GM21786 (cell line): ENCODE measurements around the gene GOLM1.
"Not testable (repeated sequence)": the region's sequence is repeated elsewhere in the genome, so short reads cannot be mapped to it uniquely, and the experiment has no call there.

Experiments used
- ATAC-seq: cut with Tn5 transposase; IDR thresholded peaks from one replicate; pipeline ENCODE4 v1.9.1; 2021; ENCODE audit not compliant: unreplicated experiment

GOLM1 gene

DNA sequence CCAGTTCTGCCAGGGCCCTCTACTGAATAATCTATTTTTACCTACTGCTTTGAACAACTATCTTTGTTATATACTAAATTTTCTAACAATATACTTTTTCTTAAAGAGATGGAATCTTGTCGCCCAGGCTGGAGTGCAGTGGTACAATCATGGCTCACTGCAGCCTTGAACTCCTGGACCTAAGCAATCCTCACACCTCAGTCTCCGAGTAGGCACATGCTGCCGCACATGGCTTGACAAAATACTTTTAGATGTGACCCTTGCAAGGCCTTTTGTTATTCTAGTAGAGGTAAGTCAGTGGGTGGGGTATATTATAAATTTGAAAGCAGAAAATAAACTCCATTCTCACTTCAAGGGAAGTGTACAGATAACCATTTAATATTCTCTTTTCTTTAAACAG is 7.9 kb downstream of the GOLM1 start:
- ATAC-seq: no peak

DNA sequence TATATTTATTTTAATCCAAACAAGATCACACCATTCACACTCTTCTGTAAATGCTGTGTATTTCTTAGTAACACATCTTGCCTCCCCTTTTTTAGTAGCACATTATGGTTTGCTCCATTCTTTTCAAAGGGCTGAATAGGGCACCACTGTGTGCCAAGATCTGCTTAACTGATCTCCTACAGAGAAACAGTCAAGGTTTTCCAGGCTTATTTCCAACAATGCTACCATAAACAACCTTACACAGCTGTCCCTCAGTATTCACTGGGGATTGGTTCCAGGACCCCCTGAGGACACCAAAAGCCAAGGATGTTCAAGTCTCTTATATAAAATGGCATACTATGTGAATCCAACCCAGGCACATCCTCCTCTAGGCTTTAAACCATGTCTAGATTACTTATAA is 16.5 kb downstream of the GOLM1 start:
- no peak for ATAC-seq

DNA sequence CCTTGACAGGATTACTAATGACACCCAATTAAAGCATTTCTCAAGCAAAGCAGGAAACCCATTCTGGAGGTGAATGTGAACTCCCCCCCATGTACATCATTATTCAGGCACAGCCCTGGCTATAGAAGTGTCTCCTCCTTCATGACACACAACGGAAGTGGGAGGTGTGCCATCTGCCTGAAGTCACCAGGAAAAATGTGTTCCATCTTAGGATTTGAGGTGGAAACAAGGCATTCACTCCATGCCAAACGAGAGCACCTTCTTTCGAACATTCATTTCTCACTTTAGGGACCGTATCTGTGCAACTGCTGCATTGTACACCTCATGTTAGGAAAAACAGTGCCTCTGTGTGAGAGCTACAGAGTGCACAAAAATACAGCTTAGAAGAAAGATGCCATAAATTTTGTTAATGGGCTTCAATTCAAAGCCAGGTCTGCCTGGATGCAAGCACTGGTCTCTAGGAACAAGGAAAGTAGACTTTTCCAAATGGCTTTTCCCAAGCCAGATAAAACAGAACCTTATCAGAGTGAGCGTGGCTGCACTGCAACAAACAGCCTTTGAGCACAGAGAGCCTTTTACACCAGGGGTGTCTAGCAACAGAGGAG is 19.4 kb downstream of the GOLM1 start:
- no peak for ATAC-seq

DNA sequence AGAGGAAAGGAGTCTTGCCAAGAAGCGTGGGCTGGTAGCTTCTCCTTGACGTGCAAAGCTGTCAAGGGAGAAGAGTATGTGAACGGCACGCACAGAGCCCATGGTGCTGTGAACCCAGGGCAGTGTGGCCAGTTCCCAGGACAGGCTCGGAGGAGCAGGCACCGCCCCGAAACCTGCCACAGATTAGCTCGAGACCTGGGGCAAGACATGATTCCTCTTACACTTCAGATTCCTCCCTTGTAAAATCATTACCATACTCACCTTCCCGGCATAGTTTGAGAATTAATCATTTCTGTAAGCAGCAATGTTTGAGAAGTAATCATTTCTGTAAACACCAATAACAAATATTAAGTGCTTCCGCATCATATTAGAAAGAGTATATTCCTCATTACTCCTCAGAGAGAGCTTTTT is 19.9 kb downstream of the GOLM1 start:
- ATAC-seq: no peak

DNA sequence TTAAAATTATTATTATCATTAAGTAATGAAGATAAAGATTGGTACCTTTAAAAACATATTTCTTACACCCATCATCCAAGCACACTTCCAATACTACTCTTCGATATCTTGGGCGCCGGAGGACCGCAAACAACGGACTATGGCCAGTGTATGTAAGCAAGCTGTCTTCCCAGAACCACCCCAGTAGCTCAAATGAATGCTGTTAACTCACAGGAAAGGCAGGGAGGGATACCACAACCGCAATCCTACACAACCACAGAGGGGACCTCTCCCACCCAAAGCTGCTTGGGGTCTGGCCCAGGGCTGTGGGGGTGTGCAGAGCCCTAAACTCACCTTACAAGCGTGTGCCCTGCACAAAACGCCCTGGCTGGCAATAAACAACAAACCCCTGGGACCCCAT is 20.6 kb downstream of the GOLM1 start:
- no peak for ATAC-seq

DNA sequence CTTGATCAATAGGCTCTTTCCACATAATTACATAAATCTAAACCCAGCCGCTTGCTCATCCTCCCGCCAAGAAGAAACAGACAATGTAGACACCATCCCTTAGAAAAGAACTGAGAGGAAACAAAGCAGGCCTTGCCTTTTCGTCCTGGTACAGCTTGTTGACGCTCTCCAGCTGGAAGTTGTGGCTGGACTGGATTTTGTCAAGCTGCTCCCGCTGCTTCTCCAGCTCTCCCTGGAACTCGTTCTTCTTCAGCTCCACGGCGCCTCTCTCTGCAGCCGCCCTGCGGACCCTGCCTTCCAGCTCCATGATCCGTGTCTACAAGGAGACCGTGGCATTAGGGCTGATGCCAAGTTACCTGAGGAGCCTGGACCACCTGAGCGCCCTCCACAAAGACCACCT is 22.1 kb downstream of the GOLM1 start:
- no peak for ATAC-seq

DNA sequence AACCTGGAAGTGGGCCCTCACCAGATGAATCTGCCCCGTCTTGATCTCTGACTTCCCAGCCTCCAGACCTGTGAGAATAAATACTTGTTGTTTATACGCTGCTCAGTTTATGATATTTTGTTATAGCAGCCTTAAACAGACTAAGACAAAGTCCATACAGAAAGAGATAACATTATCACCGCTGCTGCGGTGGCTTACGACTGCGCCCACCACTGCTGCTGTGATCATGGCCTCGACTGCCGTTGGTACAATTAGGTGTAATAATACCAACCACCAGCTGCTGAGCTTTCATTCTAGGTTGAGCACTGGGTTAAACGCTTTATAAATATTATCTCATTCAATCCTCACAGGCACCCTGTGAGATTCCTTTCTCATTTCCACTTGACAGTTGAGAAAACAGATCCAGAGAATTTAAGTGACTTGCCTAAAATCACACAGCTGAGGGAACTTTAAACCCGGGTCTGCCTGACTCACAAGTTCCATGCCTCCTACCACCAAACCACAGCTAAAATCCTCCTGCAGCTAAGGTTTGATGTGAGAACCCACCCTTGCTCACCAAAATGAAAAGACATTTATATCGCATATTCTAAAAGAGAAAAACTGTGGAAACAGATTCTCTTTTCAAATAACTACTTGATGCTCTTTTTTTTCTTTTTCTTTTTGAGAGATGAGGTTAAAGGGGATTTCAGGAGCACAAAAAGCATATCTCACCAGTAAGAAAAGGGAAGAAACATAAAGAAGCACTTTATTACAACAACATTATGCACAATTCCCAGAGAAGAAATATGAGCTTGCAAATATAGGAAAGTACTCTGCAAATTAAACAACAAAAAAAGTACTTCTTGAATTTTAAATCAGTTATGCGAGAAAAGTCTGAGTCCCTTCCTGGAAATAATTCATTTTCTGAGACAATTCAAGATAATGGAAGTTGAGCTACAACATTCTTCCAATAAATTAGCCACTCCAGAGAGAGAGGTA is 23.9 kb downstream of the GOLM1 start:
- no peak for ATAC-seq

DNA sequence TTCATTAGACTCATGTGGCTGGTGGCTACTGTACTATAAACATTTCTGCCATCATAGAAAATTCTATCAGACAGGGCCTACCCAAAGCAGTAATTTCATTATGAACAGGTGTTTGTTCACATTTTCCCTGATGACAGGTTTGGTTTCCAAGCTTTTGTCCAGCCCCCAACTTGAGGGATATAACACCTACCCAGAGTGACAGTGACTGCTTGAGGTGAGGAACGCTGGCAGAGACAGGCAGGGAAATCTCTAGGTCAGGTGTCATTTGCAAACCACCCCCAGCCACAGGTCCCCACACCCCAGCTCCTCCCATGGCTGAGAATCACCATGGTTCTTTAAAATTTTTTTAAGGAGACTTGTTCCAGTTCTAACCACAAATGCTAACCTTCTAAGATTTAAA is 25.5 kb downstream of the GOLM1 start:
- ATAC-seq: no peak

DNA sequence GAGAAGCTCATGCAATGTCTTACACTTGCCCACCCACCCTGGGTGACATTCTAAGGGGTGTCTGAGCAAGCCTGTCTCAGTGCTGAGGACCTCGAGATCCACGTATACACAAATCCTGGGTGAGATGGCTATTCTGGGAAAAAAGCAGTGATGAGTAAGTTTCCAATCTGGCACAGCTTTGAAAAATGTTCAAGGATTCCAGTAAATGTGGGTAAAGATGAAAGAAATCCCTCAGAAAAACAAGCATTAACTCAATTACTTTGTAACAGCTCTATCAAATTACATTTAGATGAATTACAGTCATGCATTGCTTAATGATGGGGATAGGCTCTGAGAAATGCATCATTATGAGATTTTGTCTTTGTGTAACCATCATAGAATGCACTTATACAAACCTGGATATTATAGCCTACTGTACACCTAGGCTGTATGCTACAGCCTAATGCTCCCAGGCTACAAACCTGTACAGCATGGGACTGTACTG is 26.9 kb downstream of the GOLM1 start:
- no peak for ATAC-seq

DNA sequence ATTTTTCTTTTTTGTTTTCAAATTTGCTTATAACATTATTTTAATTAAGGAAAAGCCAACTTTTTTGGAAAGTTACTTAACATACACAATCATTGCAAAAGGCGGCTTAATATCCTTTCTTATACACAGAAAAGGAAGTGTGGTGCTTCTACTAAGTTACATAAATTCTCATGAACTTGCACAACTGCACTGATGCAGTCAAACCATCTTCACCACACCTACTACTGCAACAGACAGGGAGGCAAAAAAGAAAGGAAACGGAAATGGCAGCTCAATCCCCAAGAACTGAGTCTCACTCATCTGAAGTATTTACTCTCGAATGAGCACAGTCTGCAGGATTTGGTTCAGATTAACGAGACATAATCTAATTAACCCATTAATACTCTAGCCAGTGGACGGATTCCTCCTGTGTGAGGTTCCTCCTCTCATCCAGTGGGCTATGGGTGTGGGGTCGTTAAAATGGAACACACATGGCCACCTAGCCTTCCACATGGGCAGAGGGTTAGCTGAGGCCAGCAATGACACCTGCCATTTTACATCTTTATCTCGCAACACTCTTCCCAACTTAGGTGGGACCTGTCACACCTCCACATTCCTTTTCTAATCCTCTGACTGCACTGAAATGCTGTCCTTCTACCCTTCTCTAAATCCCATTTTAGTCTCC is 30.0 kb downstream of the GOLM1 start:
- ATAC-seq: no peak

DNA sequence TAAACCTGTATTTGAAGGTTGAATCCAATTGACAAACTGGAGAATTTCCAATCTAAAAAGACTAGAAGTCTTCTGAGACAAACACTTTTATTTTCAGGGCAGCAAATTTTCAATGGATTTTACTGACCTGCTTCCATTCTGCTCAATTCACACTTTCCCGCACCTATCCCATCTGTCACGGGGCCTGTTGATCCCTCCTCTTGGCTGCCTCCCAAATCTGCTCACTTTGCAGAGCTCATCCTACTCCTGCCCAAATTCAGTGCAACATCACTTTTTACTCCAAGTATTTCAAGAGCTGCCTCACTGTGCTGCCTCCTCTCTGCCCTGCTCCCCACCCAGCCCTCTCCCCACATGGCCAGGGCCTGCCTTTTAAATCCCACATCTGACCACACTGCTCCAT is 35.1 kb downstream of the GOLM1 start:
- ATAC-seq: no peak

DNA sequence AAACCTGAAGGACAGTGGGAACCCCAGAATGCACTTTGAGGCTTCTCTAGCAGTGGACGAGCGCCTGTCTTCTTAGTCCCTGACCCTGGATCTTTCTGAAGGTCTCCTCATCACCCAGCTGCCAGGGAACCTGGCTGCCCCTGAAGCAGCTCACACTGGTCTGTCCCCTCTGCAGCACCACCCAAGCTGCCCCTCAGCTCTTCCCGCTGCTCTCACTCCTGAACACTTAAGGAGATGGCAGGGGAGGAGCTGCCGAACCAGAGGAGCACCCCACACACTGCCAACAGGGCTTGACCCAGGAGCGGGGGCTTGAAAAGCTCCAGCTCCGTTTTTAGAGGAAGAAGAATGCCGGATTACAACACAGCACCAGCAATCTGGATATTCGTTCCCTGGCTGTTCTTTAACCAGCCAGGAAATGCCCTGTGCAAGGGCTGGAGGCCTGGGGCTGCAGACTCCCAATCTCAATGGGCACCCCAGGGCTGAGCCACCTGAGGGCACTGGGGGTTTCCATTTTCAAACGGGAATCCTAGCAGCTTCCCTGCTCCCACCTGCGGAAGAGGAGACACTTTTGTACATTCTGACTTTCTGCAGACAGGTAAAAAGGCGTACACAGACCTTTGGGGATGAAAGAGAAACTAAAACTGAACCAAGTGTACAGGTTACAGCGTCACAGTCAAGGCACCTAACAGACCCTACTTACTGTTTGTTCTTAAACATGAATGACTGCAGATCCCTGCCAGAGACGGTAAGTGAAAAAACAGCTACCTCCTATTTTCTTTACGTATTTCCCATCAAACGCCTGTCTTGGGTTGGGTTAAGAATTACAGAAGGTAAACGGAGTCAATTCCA is 36.3 kb downstream of the GOLM1 start:
- no peak for ATAC-seq

DNA sequence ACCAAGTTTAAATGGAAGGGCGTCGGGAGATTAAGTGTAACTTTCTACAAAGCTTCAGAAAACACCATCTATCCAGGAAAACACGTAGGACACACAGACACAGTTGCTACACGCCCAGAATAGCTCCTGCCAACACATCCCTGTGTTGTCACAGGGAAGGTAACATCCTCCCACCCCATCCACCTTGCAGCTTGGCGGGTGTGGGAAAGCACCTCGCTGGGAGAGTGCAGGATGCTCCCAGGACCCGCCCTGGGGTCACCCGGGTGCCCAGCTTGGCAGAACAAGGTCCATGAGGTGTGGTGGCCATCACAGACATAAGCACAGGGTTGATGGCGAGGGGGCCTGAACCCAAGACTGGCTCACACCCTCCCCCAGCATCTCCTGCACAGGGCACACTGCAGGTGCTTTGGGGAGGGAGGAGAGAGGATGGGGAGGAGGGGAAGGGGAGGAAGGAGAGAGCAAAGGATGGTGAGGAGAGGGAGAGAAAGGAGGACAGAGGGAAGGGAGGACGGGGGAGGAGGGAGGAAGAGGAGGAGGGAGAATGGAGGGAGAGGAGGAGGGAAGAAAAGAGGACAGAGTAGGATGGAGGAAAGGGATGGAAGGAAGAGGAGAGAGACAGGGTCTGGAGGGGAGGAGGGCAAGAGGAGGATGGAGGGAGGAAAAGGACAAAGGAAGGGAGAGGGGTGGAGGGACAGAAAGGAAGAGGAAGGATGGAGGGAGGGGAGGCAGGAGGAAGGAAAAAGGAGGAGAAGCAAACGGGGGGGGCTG is 37.2 kb downstream of the GOLM1 start:
- no peak for ATAC-seq

DNA sequence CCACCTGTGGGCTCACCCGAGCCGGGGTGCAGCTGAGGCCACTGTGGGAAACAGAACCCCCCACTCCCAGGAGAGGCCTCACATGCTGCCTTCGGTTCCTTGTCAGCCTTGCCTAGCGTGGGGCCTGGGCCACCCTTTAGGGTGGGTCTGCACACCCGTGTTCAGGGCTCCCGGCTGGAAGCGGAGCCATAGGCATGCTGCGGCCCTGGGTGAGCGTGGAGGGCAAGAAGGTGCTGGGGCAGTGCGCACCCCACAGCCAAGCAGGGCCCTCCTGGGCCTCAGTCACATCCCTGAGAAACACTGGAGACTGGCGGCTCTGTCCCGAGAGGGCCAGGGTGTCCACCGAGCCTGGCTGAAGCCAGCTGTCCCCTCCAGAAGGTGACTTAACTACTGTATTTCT is 41.9 kb downstream of the GOLM1 start:
- ATAC-seq: no peak

DNA sequence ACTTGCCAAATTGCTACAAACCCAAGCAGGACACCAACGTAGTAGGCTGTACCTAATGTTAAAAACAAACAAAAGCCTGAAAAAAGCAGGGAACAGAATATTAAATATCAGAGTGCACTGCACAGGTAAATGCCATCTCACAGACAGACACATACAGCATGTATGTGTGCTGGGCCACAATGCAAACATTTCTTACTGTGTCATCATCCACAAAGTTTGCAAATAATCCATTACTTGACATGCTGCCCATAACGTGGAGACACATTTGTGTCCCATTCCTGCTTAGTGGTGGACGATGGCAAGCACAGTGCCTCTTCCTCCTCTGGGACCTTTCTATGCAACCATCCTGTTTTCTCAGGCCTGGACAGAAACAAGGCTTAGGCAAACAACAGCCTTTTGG is 44.7 kb downstream of the GOLM1 start:
- no peak for ATAC-seq

DNA sequence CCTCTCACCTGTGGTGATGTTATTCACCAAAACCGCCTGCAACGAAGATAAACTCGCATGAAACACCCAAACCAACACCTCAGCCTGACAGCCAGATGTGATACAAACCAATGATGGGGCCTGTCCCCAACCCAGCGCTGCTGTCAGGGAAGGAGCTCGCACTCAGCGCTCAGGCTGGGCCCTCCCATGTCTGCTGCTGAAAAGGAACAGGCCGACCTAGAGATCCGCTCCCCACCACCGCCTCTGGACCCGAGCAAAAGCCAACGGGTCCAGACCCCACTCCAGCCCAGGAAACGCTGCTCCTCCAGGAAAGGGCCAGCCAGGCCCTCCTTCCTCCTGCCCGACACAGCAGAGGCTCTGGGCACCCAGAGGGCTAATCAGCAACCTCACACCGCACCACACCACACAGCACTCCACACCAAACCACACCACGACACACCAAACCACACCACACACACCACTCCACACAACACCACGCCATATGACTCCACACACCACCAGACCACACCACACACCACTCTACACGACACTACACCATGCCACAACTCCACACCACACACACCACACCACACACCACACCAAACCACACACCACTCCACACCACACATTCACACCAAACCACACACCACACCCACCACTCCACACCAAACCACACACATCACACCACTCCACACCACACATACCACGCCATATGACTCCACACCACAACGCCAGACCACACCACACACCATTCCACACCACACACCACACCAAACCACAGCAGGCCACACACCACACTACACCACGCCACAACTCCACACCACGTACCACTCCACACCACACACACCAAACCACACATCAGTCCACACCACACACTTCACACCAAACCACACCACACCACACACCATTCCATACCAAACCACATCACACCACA is 46.5 kb downstream of the GOLM1 start:
- ATAC-seq: no peak

DNA sequence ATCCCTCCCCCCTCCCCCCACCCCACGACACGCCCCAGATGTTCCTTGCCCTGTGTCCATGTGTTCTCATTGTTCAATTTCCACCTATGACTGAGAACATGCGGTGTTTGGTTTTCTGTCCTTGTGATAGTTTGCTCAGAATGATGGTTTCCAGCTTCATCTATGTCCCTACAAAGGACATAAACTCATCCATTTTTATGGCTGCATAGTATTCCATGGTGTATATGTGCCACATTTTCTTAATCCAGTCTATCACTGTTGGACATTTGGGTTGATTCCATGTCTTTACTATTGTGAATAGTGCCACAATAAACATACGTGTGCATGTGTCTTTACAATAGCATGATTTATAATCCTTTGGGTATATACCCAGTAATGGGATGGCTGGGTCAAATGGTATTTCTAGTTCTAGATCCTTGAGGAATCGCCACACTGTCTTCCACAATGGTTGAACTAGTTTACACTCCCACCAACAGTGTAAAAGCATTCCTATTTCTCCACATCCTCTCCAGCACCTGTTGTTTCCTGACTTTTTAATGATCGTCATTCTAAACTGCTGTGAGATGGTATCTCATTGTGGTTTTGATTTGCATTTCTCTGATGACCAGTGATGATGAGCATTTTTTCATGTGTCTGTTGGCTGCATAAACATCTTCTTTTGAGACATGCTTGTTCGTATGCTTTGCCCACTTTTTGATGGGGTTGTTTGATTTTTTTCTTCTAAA is 51.2 kb downstream of the GOLM1 start:
- ATAC-seq: not testable (repeated sequence)

DNA sequence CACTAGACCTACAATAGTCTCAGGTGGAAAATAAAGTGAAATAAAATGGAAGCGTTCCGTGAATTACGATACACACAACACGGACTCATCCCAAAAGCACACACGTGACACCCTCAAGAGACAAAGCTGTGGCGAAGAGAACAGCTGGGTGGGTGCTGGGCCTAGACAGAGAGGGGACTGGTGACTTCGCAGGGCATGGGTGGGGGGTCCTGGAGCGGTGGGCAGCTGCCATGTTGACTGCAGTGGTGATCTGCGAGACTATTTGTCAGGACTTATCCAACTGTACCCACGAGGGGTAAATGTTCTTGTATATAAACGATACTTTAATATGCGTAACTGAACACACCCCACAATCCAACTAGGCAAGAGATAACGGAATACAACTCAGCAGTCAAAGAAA is 52.0 kb downstream of the GOLM1 start:
- ATAC-seq: no peak
